Smooth muscle cell (in vitro differentiated cells): Measurements from ENCODE around the gene HIPK4. TPM values are rescaled to one million over a fixed set of nuclear protein-coding genes. Genes with fewer than 3 reads are reported as not detected.

Source experiments
- DNase-seq: peaks from one replicate; lab custom pipeline; 2025; ENCODE audit not compliant: unreplicated experiment; lab: John Stamatoyannopoulos, UW
- H2AFZ ChIP-seq: fragments of 200-600 bp; sonication (generic); 2 replicates; pipeline ENCODE4 v1.6.0; 2016; ENCODE audit warnings: antibody characterized with exemption, low read depth, mild to moderate bottlenecking
- H3F3A ChIP-seq: fragments of 200-600 bp; sonication (generic); 2 replicates; pipeline ENCODE4 v1.6.0; 2017; ENCODE audit warnings: antibody characterized with exemption, low read depth
- H3K27ac ChIP-seq: fragments of 200-600 bp; sonication (generic); 2 replicates; pipeline ENCODE4 v1.5.1; 2016; ENCODE audit warnings: low read depth, mild to moderate bottlenecking
- H3K27me3 ChIP-seq: fragments of 200-600 bp; sonication (generic); 2 replicates; pipeline ENCODE4 v1.6.1; 2016; ENCODE audit warnings: low read depth, mild to moderate bottlenecking
- H3K36me3 ChIP-seq: fragments of 200-600 bp; sonication (generic); 2 replicates; pipeline ENCODE4 v1.5.1; 2016; ENCODE audit warnings: low read depth
- H3K4me1 ChIP-seq: fragments of 200-600 bp; sonication (generic); 2 replicates; pipeline ENCODE4 v1.5.1; 2016; ENCODE audit warnings: low read depth
- H3K4me2 ChIP-seq: fragments of 200-600 bp; sonication (generic); 2 replicates; pipeline ENCODE4 v1.6.0; 2016; ENCODE audit warnings: mild to moderate bottlenecking
- H3K4me3 ChIP-seq: fragments of 200-600 bp; sonication (generic); 2 replicates; pipeline ENCODE4 v1.5.1; 2016; ENCODE audit warnings: mild to moderate bottlenecking
- H3K79me2 ChIP-seq: fragments of 200-600 bp; sonication (generic); 2 replicates; pipeline ENCODE4 v1.6.0; 2016; ENCODE audit warnings: low read depth, mild to moderate bottlenecking
- H3K9ac ChIP-seq: fragments of 200-600 bp; sonication (generic); 2 replicates; pipeline ENCODE4 v1.6.0; 2016; ENCODE audit warnings: low read depth
- H3K9me3 ChIP-seq: fragments of 200-600 bp; sonication (generic); replicated peaks from 2 replicates; pipeline ENCODE4 v1.5.1; 2016; ENCODE audit warnings: low read depth
- H4K20me1 ChIP-seq: fragments of 200-600 bp; sonication (generic); 2 replicates; pipeline ENCODE4 v1.6.0; 2016; ENCODE audit warnings: low read depth
- CTCF ChIP-seq: fragments of 200-600 bp; sonication (generic); IDR thresholded peaks from 2 replicates; pipeline ENCODE4 v1.5.1; 2017; ENCODE audit warnings: borderline replicate concordance, mild to moderate bottlenecking, antibody characterized with exemption; ENCODE audit not compliant: insufficient read depth, poor library complexity, severe bottlenecking
- WGBS: methylation state at CpG from one replicate; pipeline ENCODE4 v1.1.7; 2016; ENCODE audit warnings: low lambda C conversion rate; 5-methylcytosine and 5-hydroxymethylcytosine counted together
- polyA plus RNA-seq: library from polyadenylated mRNA; unstranded; fragments of >200 nt; fragmentation: Nextera tagmentation; extraction: Ambion mirVana; gene quantifications from 2 replicates; pipeline ENCODE4 v1.2.1, GENCODE V29; 2016
- total RNA-seq: library from RNA; depleted of rRNA; stranded (reverse); fragments of >200 nt; gene quantifications from 2 replicates; pipeline ENCODE4 v1.2.3, GENCODE V29; 2014

Gene HIPK4
- total and polyA plus RNA-seq, 2 experiments from 2014 or later, result 0.32 TPM; not detected in 1

- H4K20me1 ChIP-seq, result peaks cover 29% of the 10 kb centered on the region
- H2AFZ ChIP-seq, result no peak overlapping the region
- 92% methylated on average over 12 of the region's 12 CpGs for WGBS
- peaks cover 4% of the 10 kb centered on the region for H3K79me2 ChIP-seq
- no peak overlapping the region for H3K9ac ChIP-seq
- H3K36me3 ChIP-seq, result no peaks in the 10 kb centered on the region
- no peak overlapping the region for H3K4me3 ChIP-seq
- no peak overlapping the region for H3K4me2 ChIP-seq
- no peaks in the 10 kb centered on the region for H3K9me3 ChIP-seq
- no peak overlapping the region for H3K27ac ChIP-seq
- H3K4me1 ChIP-seq, result no peaks in the 10 kb centered on the region
- no peaks in the 10 kb centered on the region for H3K27me3 ChIP-seq
- H3F3A ChIP-seq, result no peaks in the 10 kb centered on the region
- TF ChIP-seq CTCF, result no peak
- DNase-seq, result no peak
Observed at GRCh38 chr19:40360708-40361241, 29.2 kb downstream of the HIPK4 start.

- DNase-seq, result no peak
- Histone ChIP-seq H3K4me1 (no peaks in the 10 kb centered on the region), H3K79me2 (peaks cover 9% of the 10 kb centered on the region), H4K20me1 (peaks cover 31% of the 10 kb centered on the region), H3K4me2 (no peak overlapping the region), H3F3A (no peaks in the 10 kb centered on the region), H3K36me3 (no peaks in the 10 kb centered on the region), H3K27me3 (no peaks in the 10 kb centered on the region), H3K9me3 (no peaks in the 10 kb centered on the region), H3K27ac (no peak overlapping the region), H3K4me3 (no peak overlapping the region), H3K9ac (no peak overlapping the region), H2AFZ (no peak overlapping the region)
- no peak for TF ChIP-seq CTCF
- WGBS, result 89% methylated on average over 13 of the region's 13 CpGs
Observed at GRCh38 chr19:40360020-40360707, 29.8 kb downstream of the HIPK4 start.

- H3K4me2 ChIP-seq, result no peak overlapping the region
- H3K4me3 ChIP-seq, result no peak overlapping the region
- 100% methylated on average over 5 of the region's 5 CpGs for WGBS
- no peaks in the 10 kb centered on the region for H3F3A ChIP-seq
- H3K27me3 ChIP-seq, result no peaks in the 10 kb centered on the region
- H3K36me3 ChIP-seq, result no peaks in the 10 kb centered on the region
- no peak for TF ChIP-seq CTCF
- H3K4me1 ChIP-seq, result no peaks in the 10 kb centered on the region
- H3K9me3 ChIP-seq, result no peaks in the 10 kb centered on the region
- no peak overlapping the region for H3K9ac ChIP-seq
- H3K79me2 ChIP-seq, result peaks cover 12% of the 10 kb centered on the region
- H3K27ac ChIP-seq, result no peak overlapping the region
- H4K20me1 ChIP-seq, result peaks cover 31% of the 10 kb centered on the region
- no peak for DNase-seq
- no peak overlapping the region for H2AFZ ChIP-seq
Observed at GRCh38 chr19:40358773-40359172, 31.2 kb downstream of the HIPK4 start.

- no peak for TF ChIP-seq CTCF
- no peak for DNase-seq
- Histone ChIP-seq H3K27me3 (no peaks in the 10 kb centered on the region), H3K36me3 (no peaks in the 10 kb centered on the region), H3K9me3 (no peaks in the 10 kb centered on the region), H2AFZ (no peak overlapping the region), H3K27ac (no peak overlapping the region), H3K79me2 (peaks cover 20% of the 10 kb centered on the region), H3K4me2 (no peak overlapping the region), H3F3A (no peaks in the 10 kb centered on the region), H3K4me1 (no peaks in the 10 kb centered on the region), H4K20me1 (peaks cover 31% of the 10 kb centered on the region), H3K4me3 (no peak overlapping the region), H3K9ac (no peak overlapping the region)
- 92% methylated on average over 3 of the region's 3 CpGs for WGBS
Observed at GRCh38 chr19:40357640-40358039, 32.3 kb downstream of the HIPK4 start.
